Thoracic aorta (tissue), 2 donors: ENCODE data around the gene ARID1A. TPM values are rescaled to one million over a fixed set of nuclear protein-coding genes. Genes with fewer than 3 reads are reported as not detected.
"Not testable (repeated sequence)": the region's sequence is repeated elsewhere in the genome, so short reads cannot be mapped to it uniquely, and the experiment has no call there.

Experiments
- ATAC-seq: fragments of 150-250 bp; one replicate; pipeline ENCODE4 v1.8.0; 2017; ENCODE audit warnings: low read depth; ENCODE audit not compliant: insufficient number of reproducible peaks, low FRiP score
- DNase-seq: peaks from one replicate; pipeline ENCODE4 v3.0.0-alpha.2; 2020; ENCODE audit warnings: low spot score
- H3K27ac ChIP-seq, 2 donors: fragments of 200-600 bp; sonication (generic); 1 replicate in 1 of 2; 2 replicates in 1 of 2; pipeline ENCODE4 v1.5.1; 2016; ENCODE audit warnings: mild to moderate bottlenecking in 2 of 2, moderate library complexity in 2 of 2
- H3K27me3 ChIP-seq: fragments of 200-600 bp; sonication (generic); replicated peaks from 2 replicates; pipeline ENCODE4 v1.6.0; 2016; ENCODE audit warnings: mild to moderate bottlenecking; ENCODE audit not compliant: insufficient read depth
- H3K36me3 ChIP-seq: fragments of 200-600 bp; sonication (generic); one replicate; pipeline ENCODE4 v1.5.1; 2016
- H3K4me1 ChIP-seq, 2 donors: fragments of 200-600 bp; sonication (generic); 1 replicate in 1 of 2; 2 replicates in 1 of 2; pipeline versions ENCODE4 v1.5.1 to v1.6.0; 2016; ENCODE audit warnings: low read depth in 2 of 2, mild to moderate bottlenecking in 1 of 2; ENCODE audit not compliant: control insufficient read depth in 1 of 2
- H3K4me3 ChIP-seq: fragments of 200-600 bp; sonication (generic); 2 replicates; pipeline ENCODE4 v1.5.1; 2016; ENCODE audit warnings: mild to moderate bottlenecking
- H3K9me3 ChIP-seq: fragments of 200-600 bp; sonication (generic); 2 replicates; pipeline ENCODE4 v1.5.1; 2016
- total RNA-seq, 2 donors: library from RNA; depleted of rRNA; stranded (reverse); fragments of >200 nt; gene quantifications; one replicate each; pipeline versions ENCODE4 v1.1.0 to v1.2.3, GENCODE V29; 2016
- TF ChIP-seq, protein P1 (sequence below): fragments of 200-600 bp; sonication (generic); IDR thresholded peaks from one replicate; pipeline ENCODE4 v1.5.1; 2019; ENCODE audit warnings: antibody characterized with exemption

Gene ARID1A
- total RNA-seq, 2 donors from 2014 or later, result 53.6 to 69.2 TPM

DNA sequence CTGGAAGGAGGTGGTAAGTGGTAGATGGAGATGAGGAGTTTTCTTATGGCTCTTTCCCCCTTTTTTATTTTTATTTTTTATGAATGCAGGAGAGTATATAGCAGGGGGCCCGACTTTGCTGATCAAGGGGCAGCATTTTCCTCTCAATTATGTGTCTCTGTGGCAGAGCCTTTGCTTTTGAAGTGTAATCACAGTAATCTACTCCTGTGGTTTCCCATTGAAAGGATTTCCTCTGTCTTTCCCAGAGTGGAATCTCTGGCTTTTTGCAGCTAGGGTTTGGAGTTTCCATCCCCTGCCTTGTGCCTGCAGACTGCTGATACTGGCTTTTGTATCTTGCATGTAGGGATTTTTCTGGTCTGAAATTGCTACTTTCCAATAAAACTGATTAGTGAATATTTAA is 29.1 kb downstream of the ARID1A start:
- Histone ChIP-seq H3K27ac (peak overlapping the region in 1 of 2 donors; percentile 78), H3K9me3 (no peaks in the 10 kb centered on the region), H3K27me3 (no peaks in the 10 kb centered on the region), H3K36me3 (no peaks in the 10 kb centered on the region), H3K4me1 (peaks cover 58 to 97% of the 10 kb centered on the region in 2 donors), H3K4me3 (no peak overlapping the region)
- ATAC-seq (no peak), DNase-seq (no peak)
- TF ChIP-seq, protein P1, sequence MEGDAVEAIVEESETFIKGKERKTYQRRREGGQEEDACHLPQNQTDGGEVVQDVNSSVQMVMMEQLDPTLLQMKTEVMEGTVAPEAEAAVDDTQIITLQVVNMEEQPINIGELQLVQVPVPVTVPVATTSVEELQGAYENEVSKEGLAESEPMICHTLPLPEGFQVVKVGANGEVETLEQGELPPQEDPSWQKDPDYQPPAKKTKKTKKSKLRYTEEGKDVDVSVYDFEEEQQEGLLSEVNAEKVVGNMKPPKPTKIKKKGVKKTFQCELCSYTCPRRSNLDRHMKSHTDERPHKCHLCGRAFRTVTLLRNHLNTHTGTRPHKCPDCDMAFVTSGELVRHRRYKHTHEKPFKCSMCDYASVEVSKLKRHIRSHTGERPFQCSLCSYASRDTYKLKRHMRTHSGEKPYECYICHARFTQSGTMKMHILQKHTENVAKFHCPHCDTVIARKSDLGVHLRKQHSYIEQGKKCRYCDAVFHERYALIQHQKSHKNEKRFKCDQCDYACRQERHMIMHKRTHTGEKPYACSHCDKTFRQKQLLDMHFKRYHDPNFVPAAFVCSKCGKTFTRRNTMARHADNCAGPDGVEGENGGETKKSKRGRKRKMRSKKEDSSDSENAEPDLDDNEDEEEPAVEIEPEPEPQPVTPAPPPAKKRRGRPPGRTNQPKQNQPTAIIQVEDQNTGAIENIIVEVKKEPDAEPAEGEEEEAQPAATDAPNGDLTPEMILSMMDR, result no peak

DNA sequence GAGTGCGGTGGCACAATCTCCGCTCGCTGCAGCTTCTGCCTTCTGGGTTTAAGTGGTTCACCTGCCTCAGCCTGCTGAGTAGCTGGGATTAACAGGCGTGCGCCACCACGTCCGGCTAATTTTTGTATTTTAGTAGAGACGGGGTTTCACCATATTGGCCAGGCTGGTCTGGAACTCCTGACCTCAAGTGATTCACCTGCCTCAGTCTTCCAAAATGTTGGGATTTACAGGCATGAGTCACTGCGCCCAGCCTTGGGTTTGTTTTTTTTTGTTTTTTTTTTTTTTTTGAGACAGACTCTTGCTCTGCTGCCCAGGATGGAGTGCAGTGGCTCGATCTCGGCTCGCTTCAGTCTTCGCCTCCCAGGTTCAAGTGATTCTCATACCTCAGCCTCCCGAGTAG is 30.1 kb downstream of the ARID1A start:
- not testable (repeated sequence) for H3K4me3 ChIP-seq, H3K27me3 ChIP-seq, H3K9me3 ChIP-seq, DNase-seq, H3K36me3 ChIP-seq, H3K27ac ChIP-seq, ATAC-seq
- H3K4me1 ChIP-seq, result peaks cover 58 to 87% of the 10 kb centered on the region in 2 donors

DNA sequence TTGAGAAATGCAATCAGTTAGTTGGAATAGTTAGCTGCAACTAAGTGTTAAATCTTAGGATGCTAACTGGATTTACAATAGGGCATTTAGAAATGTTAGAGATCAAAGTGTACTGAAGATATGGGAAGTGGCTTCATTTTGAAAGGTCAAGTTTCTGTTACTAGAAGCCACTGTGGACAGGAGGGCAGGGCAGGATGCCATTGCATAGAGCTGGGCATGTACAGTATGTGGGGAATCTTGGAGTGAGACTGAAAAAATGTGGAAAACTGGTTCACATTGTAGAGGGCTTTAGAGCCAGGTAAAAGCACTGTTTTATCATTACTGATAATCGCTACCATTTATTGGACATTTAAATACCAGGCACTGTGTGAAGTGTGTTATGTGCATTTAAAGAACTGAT is 31.0 kb downstream of the ARID1A start:
- Histone ChIP-seq H3K27me3 (no peaks in the 10 kb centered on the region), H3K27ac (no peak overlapping the region), H3K36me3 (peaks cover 9% of the 10 kb centered on the region), H3K4me1 (peaks cover 54 to 80% of the 10 kb centered on the region in 2 donors), H3K4me3 (no peak overlapping the region), H3K9me3 (no peaks in the 10 kb centered on the region)
- TF ChIP-seq, protein P1, result no peak
- ATAC-seq, result no peak
- DNase-seq, result no peak

GRCh38 chr1:26727476-26727875 is 31.7 kb downstream of the ARID1A start:
- ATAC-seq (no peak), DNase-seq (no peak)
- H3K4me3 ChIP-seq, result no peak overlapping the region
- peaks cover 16% of the 10 kb centered on the region for H3K36me3 ChIP-seq
- peaks cover 47 to 74% of the 10 kb centered on the region in 2 donors for H3K4me1 ChIP-seq
- H3K27ac ChIP-seq, result no peak overlapping the region
- H3K27me3 ChIP-seq, result no peaks in the 10 kb centered on the region
- TF ChIP-seq, protein P1, result no peak
- H3K9me3 ChIP-seq, result no peaks in the 10 kb centered on the region

- DNase-seq (no peak), ATAC-seq (no peak)
- H3K4me1 ChIP-seq, result peaks cover 37 to 72% of the 10 kb centered on the region in 2 donors
- TF ChIP-seq, protein P1, result no peak
- H3K9me3 ChIP-seq, result no peaks in the 10 kb centered on the region
- H3K4me3 ChIP-seq, result no peak overlapping the region
- peaks cover 26% of the 10 kb centered on the region for H3K36me3 ChIP-seq
- no peaks in the 10 kb centered on the region for H3K27me3 ChIP-seq
- H3K27ac ChIP-seq, result no peak overlapping the region
Observed at GRCh38 chr1:26728645-26729044, 32.8 kb downstream of the ARID1A start.

DNA sequence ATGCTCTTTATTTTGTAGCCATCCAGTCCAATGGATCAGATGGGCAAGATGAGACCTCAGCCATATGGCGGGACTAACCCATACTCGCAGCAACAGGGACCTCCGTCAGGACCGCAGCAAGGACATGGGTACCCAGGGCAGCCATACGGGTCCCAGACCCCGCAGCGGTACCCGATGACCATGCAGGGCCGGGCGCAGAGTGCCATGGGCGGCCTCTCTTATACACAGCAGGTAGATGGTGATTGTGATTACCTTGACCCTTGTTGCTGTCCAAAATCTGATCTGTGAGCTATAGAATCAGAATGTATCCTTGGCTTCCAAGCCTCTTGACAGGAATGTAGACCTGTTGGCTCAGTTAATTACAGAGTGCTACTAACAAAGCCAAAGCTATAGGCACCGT is 33.8 kb downstream of the ARID1A start:
- DNase-seq, result no peak
- H3K9me3 ChIP-seq, result no peaks in the 10 kb centered on the region
- H3K4me1 ChIP-seq, result peaks cover 32 to 66% of the 10 kb centered on the region in 2 donors
- H3K4me3 ChIP-seq, result no peak overlapping the region
- H3K27me3 ChIP-seq, result no peaks in the 10 kb centered on the region
- TF ChIP-seq, protein P1, result no peak
- no peak for ATAC-seq
- no peak overlapping the region for H3K27ac ChIP-seq
- peaks cover 26% of the 10 kb centered on the region for H3K36me3 ChIP-seq
